Heart right ventricle (tissue), 16 donors: ENCODE measurements around the gene TTPAL. TPM values are rescaled to one million over a fixed set of nuclear protein-coding genes. Genes with fewer than 3 reads are reported as not detected.

Experiments used
- ATAC-seq, 8 donors: fragments of 200-7000 bp; cut with Tn5 transposase; one replicate each; pipeline ENCODE4 v1.9.1; 2020; ENCODE audit warnings: mild to moderate bottlenecking in 8 of 8, moderate library complexity in 8 of 8, moderate number of reproducible peaks in 1 of 8
- DNase-seq, 2 donors: peaks; one replicate each; pipeline ENCODE4 v3.0.0-alpha.2; 2020
- H3K27ac ChIP-seq, 10 donors: fragments of 200-600 bp; sonication (generic) in 2 of 10; one replicate each; pipeline versions ENCODE4 v1.5.0 to v1.8.0; 2020 to 2022; ENCODE audit warnings: mild to moderate bottlenecking in 3 of 10
- H3K27me3 ChIP-seq, 7 donors: fragments of 200-600 bp; one replicate each; pipeline ENCODE4 v1.8.0; 2021 to 2022; ENCODE audit warnings: mild to moderate bottlenecking in 2 of 7
- H3K36me3 ChIP-seq, 9 donors: fragments of 200-600 bp; sonication (generic) in 1 of 9; one replicate each; pipeline versions ENCODE4 v1.5.0 to v1.8.0; 2020 to 2022; ENCODE audit warnings: mild to moderate bottlenecking in 2 of 9
- H3K4me1 ChIP-seq, 9 donors: fragments of 200-600 bp; sonication (generic) in 1 of 9; one replicate each; pipeline versions ENCODE4 v1.5.0 to v1.8.0; 2020 to 2022; ENCODE audit warnings: mild to moderate bottlenecking in 4 of 9
- H3K4me3 ChIP-seq, 10 donors: fragments of 200-600 bp; sonication (generic) in 2 of 10; one replicate each; pipeline versions ENCODE4 v1.5.0 to v1.8.0; 2020 to 2022; ENCODE audit warnings: mild to moderate bottlenecking in 7 of 10, moderate library complexity in 2 of 10
- H3K9me3 ChIP-seq, 11 donors: fragments of 200-600 bp in 10 of 11; sonication (generic) in 2 of 11; one replicate each; pipeline versions ENCODE4 v1.5.0 to v1.8.0; 2013 to 2022; ENCODE audit warnings: mild to moderate bottlenecking in 2 of 11, control low read depth in 1 of 11, moderate library complexity in 1 of 11
- WGBS, 2 donors: extraction: QIAGEN DNeasy Blood & Tissue Kit; methylation state at CpG; one replicate each; pipeline ENCODE4 v1.1.7; 2013; ENCODE audit warnings: inconsistent platforms in 1 of 2; 5-methylcytosine and 5-hydroxymethylcytosine counted together
- intact Hi-C, 10 donors: fragments of 100-400 bp; cut with DNase I; formaldehyde crosslinking; loops; one replicate each; pipeline versions ENCODE4 v1.11.1 to v1.14.2; 2022
- polyA plus RNA-seq, 2 donors: library from polyadenylated mRNA; stranded (reverse); fragments of 200-250 nt; gene quantifications; one replicate each; pipeline ENCODE4 v1.2.3, GENCODE V29; 2013
- total RNA-seq, 10 donors: library from RNA; stranded (reverse); fragmentation: NEBNext Ultra II Directional in 3 of 10; extraction: Animal tissue kit (Norgen Biotek cat#: 25700) in 3 of 10; gene quantifications; one replicate each; pipeline versions ENCODE4 v1.2.1 to v1.2.4, GENCODE V29; 2021 to 2023
- TF ChIP-seq, protein P1 (sequence below), 9 donors: fragments of 200-600 bp; sonication (generic) in 2 of 9; IDR thresholded peaks; one replicate each; pipeline versions ENCODE4 v1.5.0 to v1.8.0; 2021 to 2022; ENCODE audit warnings: antibody characterized with exemption in 9 of 9, mild to moderate bottlenecking in 5 of 9, moderate library complexity in 1 of 9
- donor health status: Arrhythmogenic right ventricular cardiomyopathy.
- donor health status: ischemic (EF 13 %, LVEDD 7.1; RV severe dilation, severe dysfunction).
- donor health status: healthy with polysubstance abuse.
- donor health status: DM: no; HTN: yes; CAD: no.
- donor health status: DM: no; HTN: no; CAD: no.
- donor health status: ischemic (EF 25% LVEDD 6.9; RV normal size, moderate dysfunction).
- donor health status: ischemic (EF 25% LVEDD 5.7; RV mildly dilated, moderate dysfunction).
- donor health status: healthy.
- donor health status: DM: yes; HTN: yes; CAD: no.
- donor health status: Ischemic cardiomyopathy.
- donor health status: ischemic (EF 35%, LVEDD 5.7; RV mildly dilated, moderate dysfunction).
- donor health status: nonischemic (EF 11% LVEDD 7.7; RV severe dilation, severe dysfunction).
- donor health status: DM: yes; HTN: yes; CAD: no.
- donor health status: PGD.
- donor health status: ischemic (EF 29% LVEDD 5.4; RV normal size, mild dysfunction).
- donor health status: nonischemic (EF 23%, LVEDD 6.1; RV moderate dilation, normal function).

TTPAL gene
- total and polyA plus RNA-seq, 12 donors: 2.3 to 7.3 (median 4.2) TPM

- intact Hi-C loops: loop anchor here in 6 of 10 donors (5.0 to 10.0 kb wide), 4 partner anchors 127 to 261 kb away; partner anchors contain the start of genes FITM2 (in 1 of the 6) and OSER1 (in 1 of the 6)
- DNase-seq: no peak
These were observed 341 bp upstream of the TTPAL start for GRCh38 chr20:44475372-44475693.

GRCh38 chr20:44477151-44477550 lies 1.5 kb downstream of the TTPAL start:
- TF ChIP-seq, protein P1, sequence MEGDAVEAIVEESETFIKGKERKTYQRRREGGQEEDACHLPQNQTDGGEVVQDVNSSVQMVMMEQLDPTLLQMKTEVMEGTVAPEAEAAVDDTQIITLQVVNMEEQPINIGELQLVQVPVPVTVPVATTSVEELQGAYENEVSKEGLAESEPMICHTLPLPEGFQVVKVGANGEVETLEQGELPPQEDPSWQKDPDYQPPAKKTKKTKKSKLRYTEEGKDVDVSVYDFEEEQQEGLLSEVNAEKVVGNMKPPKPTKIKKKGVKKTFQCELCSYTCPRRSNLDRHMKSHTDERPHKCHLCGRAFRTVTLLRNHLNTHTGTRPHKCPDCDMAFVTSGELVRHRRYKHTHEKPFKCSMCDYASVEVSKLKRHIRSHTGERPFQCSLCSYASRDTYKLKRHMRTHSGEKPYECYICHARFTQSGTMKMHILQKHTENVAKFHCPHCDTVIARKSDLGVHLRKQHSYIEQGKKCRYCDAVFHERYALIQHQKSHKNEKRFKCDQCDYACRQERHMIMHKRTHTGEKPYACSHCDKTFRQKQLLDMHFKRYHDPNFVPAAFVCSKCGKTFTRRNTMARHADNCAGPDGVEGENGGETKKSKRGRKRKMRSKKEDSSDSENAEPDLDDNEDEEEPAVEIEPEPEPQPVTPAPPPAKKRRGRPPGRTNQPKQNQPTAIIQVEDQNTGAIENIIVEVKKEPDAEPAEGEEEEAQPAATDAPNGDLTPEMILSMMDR (IDR thresholded peaks at IDR 0.05): no peak
- Histone ChIP-seq H3K27me3 (no peaks in the 10 kb centered on the region), H3K36me3 (peaks cover 0 to 28% (median 12%) of the 10 kb centered on the region in 9 donors), H3K4me1 (peaks cover 3 to 18% (median 12%) of the 10 kb centered on the region in 9 donors), H3K4me3 (no peak overlapping the region), H3K9me3 (no peaks in the 10 kb centered on the region), H3K27ac (no peak overlapping the region)
- 92 to 93% methylated on average over 3 of the region's 3 CpGs for WGBS, 2 donors
- no peak for DNase-seq
- intact Hi-C loops: loop anchor here in 6 of 10 donors (5.0 to 10.0 kb wide), 4 partner anchors 125 to 262 kb away; partner anchors contain the start of genes FITM2 (in 1 of the 6) and OSER1 (in 1 of the 6)
- ATAC-seq: no peak

More at GRCh38 chr20:44475372-44475693, 341 bp upstream of the TTPAL start:
- H3K9me3 ChIP-seq: no peaks in the 10 kb centered on the region
- TF ChIP-seq, protein P1 (IDR thresholded peaks at IDR 0.05): no peak
- 11 to 25% methylated on average over 2 of the region's 2 CpGs for WGBS, 2 donors
- peaks cover 3 to 21% (median 12%) of the 10 kb centered on the region in 9 donors for H3K4me1 ChIP-seq
- peak overlapping the region; percentile 43 to 82 (median 70) for H3K4me3 ChIP-seq
- H3K27me3 ChIP-seq: no peaks in the 10 kb centered on the region
- peak in 2 of 8 donors; percentile 2 to 27 for ATAC-seq
- H3K36me3 ChIP-seq: peaks cover 0 to 10% (median 6%) of the 10 kb centered on the region in 9 donors
- H3K27ac ChIP-seq: peak overlapping the region; percentile 75 to 97 (median 89)

DNA sequence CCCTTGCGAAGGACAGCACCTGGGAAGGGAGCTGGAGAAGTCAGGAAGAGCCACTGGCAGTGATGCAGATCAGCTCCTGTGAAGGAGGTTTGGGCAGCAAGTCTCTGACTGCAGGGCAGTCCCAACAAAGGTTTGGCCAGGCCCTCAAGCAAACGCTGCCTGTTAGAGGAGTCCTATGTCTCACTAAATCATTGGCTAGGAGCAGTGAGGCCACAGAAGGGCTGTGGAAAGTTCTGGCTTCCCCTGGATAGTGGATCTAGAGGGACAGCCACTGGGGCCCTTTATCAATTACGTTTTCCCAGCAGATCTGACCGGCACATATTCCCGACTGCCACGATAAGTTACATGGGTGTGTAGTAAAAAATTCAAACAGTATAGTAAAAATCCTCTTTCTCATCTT lies 2.5 kb downstream of the TTPAL start:
- no peaks in the 10 kb centered on the region for H3K27me3 ChIP-seq
- DNase-seq (no peak), ATAC-seq (no peak)
- intact Hi-C loops: loop anchor here in 6 of 10 donors (5.0 to 10.0 kb wide), 4 partner anchors 124 to 263 kb away; partner anchors contain the start of genes FITM2 (in 1 of the 6) and OSER1 (in 1 of the 6)
- no peak overlapping the region for H3K4me3 ChIP-seq
- 72 to 76% methylated on average over 6 of the region's 6 CpGs for WGBS, 2 donors
- no peaks in the 10 kb centered on the region for H3K9me3 ChIP-seq
- H3K36me3 ChIP-seq: peaks cover 0 to 36% (median 15%) of the 10 kb centered on the region in 9 donors
- H3K4me1 ChIP-seq: peaks cover 3 to 18% (median 12%) of the 10 kb centered on the region in 9 donors
- TF ChIP-seq, protein P1 (IDR thresholded peaks at IDR 0.05): no peak
- H3K27ac ChIP-seq: no peak overlapping the region

DNA sequence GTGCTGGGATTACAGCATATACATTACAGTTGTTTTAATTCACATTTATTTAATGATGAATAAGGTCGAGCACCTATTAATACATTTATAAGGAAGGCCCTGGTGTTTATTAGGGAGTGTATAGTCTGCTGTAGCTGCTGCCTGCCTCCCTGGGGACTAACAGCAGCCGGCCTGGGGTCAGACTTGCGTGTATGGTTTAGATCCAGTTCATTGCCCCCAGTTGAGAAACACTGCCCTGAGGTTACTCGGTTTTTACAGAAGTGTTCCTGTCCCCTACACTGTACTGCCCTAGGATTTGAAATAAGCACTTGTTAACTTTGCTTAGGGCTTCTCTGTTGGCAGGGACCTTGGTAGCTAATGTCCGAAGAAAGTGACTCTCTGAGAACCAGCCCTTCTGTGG lies 4.0 kb downstream of the TTPAL start:
- Histone ChIP-seq H3K9me3 (no peaks in the 10 kb centered on the region), H3K36me3 (peaks cover 0 to 51% (median 18%) of the 10 kb centered on the region in 9 donors), H3K27ac (no peak overlapping the region), H3K4me3 (no peak overlapping the region), H3K4me1 (peaks cover 3 to 18% (median 12%) of the 10 kb centered on the region in 9 donors), H3K27me3 (no peaks in the 10 kb centered on the region)
- intact Hi-C loops: loop anchor here in 6 of 10 donors (5.0 to 10.0 kb wide), 5 partner anchors 123 to 265 kb away; partner anchors contain the start of genes FITM2 (in 1 of the 6) and OSER1 (in 1 of the 6)
- DNase-seq (no peak), ATAC-seq (no peak)
- TF ChIP-seq, protein P1 (IDR thresholded peaks at IDR 0.05): no peak
- 79 to 81% methylated on average over 5 of the region's 5 CpGs for WGBS, 2 donors
